Smooth muscle cell (in vitro differentiated cells): ENCODE measurements around the gene METAP1. TPM values are rescaled to one million over a fixed set of nuclear protein-coding genes. Genes with fewer than 3 reads are reported as not detected.

Experiments
- DNase-seq: peaks from one replicate; lab custom pipeline; 2025; ENCODE audit not compliant: unreplicated experiment; lab: John Stamatoyannopoulos, UW
- H2AFZ ChIP-seq: fragments of 200-600 bp; sonication (generic); 2 replicates; pipeline ENCODE4 v1.6.0; 2016; ENCODE audit warnings: antibody characterized with exemption, low read depth, mild to moderate bottlenecking
- H3F3A ChIP-seq: fragments of 200-600 bp; sonication (generic); 2 replicates; pipeline ENCODE4 v1.6.0; 2017; ENCODE audit warnings: antibody characterized with exemption, low read depth
- H3K27ac ChIP-seq: fragments of 200-600 bp; sonication (generic); 2 replicates; pipeline ENCODE4 v1.5.1; 2016; ENCODE audit warnings: low read depth, mild to moderate bottlenecking
- H3K27me3 ChIP-seq: fragments of 200-600 bp; sonication (generic); 2 replicates; pipeline ENCODE4 v1.6.1; 2016; ENCODE audit warnings: low read depth, mild to moderate bottlenecking
- H3K36me3 ChIP-seq: fragments of 200-600 bp; sonication (generic); 2 replicates; pipeline ENCODE4 v1.5.1; 2016; ENCODE audit warnings: low read depth
- H3K4me1 ChIP-seq: fragments of 200-600 bp; sonication (generic); 2 replicates; pipeline ENCODE4 v1.5.1; 2016; ENCODE audit warnings: low read depth
- H3K4me2 ChIP-seq: fragments of 200-600 bp; sonication (generic); 2 replicates; pipeline ENCODE4 v1.6.0; 2016; ENCODE audit warnings: mild to moderate bottlenecking
- H3K4me3 ChIP-seq: fragments of 200-600 bp; sonication (generic); 2 replicates; pipeline ENCODE4 v1.5.1; 2016; ENCODE audit warnings: mild to moderate bottlenecking
- H3K79me2 ChIP-seq: fragments of 200-600 bp; sonication (generic); 2 replicates; pipeline ENCODE4 v1.6.0; 2016; ENCODE audit warnings: low read depth, mild to moderate bottlenecking
- H3K9ac ChIP-seq: fragments of 200-600 bp; sonication (generic); 2 replicates; pipeline ENCODE4 v1.6.0; 2016; ENCODE audit warnings: low read depth
- H3K9me3 ChIP-seq: fragments of 200-600 bp; sonication (generic); replicated peaks from 2 replicates; pipeline ENCODE4 v1.5.1; 2016; ENCODE audit warnings: low read depth
- H4K20me1 ChIP-seq: fragments of 200-600 bp; sonication (generic); 2 replicates; pipeline ENCODE4 v1.6.0; 2016; ENCODE audit warnings: low read depth
- CTCF ChIP-seq: fragments of 200-600 bp; sonication (generic); IDR thresholded peaks from 2 replicates; pipeline ENCODE4 v1.5.1; 2017; ENCODE audit warnings: borderline replicate concordance, mild to moderate bottlenecking, antibody characterized with exemption; ENCODE audit not compliant: insufficient read depth, poor library complexity, severe bottlenecking
- WGBS: methylation state at CpG from one replicate; pipeline ENCODE4 v1.1.7; 2016; ENCODE audit warnings: low lambda C conversion rate; 5-methylcytosine and 5-hydroxymethylcytosine counted together
- polyA plus RNA-seq: library from polyadenylated mRNA; unstranded; fragments of >200 nt; fragmentation: Nextera tagmentation; extraction: Ambion mirVana; gene quantifications from 2 replicates; pipeline ENCODE4 v1.2.1, GENCODE V29; 2016
- total RNA-seq: library from RNA; depleted of rRNA; stranded (reverse); fragments of >200 nt; gene quantifications from 2 replicates; pipeline ENCODE4 v1.2.3, GENCODE V29; 2014

Gene METAP1
- total and polyA plus RNA-seq, 2 experiments from 2014 or later, result 19.1 to 73.3 TPM

DNA sequence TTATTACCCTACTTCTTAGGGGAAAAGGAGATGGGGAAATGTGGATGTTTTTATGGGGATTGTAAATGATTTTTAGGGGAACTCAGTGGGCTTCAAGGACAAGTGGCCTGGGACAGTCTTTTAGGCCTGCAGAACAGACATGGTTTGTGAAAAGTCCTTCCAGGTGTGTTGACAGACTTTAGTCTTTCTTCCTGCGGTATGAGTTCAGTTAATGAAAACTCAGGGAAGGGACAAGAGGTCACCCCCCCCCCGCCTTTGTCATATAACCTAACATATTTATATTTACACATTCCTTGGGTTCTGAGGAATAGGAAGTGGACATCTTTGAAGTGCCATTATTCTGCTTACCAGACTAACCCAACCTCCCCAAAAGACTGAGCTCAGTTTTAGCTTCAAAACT, 31.8 kb downstream of the METAP1 start:
- no peak overlapping the region for H3K4me2 ChIP-seq
- TF ChIP-seq CTCF, result no peak

DNA sequence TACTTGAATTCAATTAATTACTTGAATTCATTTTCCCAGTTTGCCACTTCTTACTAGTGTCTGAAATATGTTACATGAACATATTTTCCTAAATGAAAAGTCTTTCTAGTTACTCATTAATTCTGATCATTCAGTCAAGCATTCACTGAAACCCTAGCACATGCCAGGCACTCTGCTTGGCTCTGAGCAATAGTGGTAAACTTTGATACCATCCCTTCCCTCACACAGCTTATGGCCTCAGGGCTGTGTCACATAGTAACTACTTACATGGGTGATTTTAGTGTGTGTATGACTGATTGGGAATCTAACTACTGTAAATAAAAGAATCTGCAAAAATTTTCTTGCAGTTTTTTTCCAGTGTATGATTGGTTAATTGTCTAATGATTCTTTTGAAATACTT, 32.7 kb downstream of the METAP1 start:
- no peaks in the 10 kb centered on the region for H3K27me3 ChIP-seq
- no peak for TF ChIP-seq CTCF
- no peak overlapping the region for H3K4me3 ChIP-seq
- no peaks in the 10 kb centered on the region for H3F3A ChIP-seq
- no peaks in the 10 kb centered on the region for H3K9me3 ChIP-seq
- H3K36me3 ChIP-seq, result no peaks in the 10 kb centered on the region
- peaks cover 7% of the 10 kb centered on the region for H3K4me1 ChIP-seq
- no peak for DNase-seq
- peaks cover 92% of the 10 kb centered on the region for H3K79me2 ChIP-seq
- no peak overlapping the region for H2AFZ ChIP-seq
- no peak overlapping the region for H3K9ac ChIP-seq
- H4K20me1 ChIP-seq, result peaks cover 21% of the 10 kb centered on the region
- H3K4me2 ChIP-seq, result no peak overlapping the region
- H3K27ac ChIP-seq, result peak overlapping the region; percentile 8

More for the DNA sequence above, 31.8 kb downstream of the METAP1 start:
- Histone ChIP-seq H3K9ac (no peak overlapping the region), H3K4me1 (peaks cover 7% of the 10 kb centered on the region), H3K79me2 (peaks cover 91% of the 10 kb centered on the region), H3F3A (no peaks in the 10 kb centered on the region), H2AFZ (no peak overlapping the region), H4K20me1 (peaks cover 21% of the 10 kb centered on the region), H3K4me3 (no peak overlapping the region), H3K36me3 (no peaks in the 10 kb centered on the region), H3K27ac (no peak overlapping the region), H3K9me3 (no peaks in the 10 kb centered on the region), H3K27me3 (no peaks in the 10 kb centered on the region)
- WGBS, result 98% methylated on average over 2 of the region's 2 CpGs
- DNase-seq, result no peak

DNA sequence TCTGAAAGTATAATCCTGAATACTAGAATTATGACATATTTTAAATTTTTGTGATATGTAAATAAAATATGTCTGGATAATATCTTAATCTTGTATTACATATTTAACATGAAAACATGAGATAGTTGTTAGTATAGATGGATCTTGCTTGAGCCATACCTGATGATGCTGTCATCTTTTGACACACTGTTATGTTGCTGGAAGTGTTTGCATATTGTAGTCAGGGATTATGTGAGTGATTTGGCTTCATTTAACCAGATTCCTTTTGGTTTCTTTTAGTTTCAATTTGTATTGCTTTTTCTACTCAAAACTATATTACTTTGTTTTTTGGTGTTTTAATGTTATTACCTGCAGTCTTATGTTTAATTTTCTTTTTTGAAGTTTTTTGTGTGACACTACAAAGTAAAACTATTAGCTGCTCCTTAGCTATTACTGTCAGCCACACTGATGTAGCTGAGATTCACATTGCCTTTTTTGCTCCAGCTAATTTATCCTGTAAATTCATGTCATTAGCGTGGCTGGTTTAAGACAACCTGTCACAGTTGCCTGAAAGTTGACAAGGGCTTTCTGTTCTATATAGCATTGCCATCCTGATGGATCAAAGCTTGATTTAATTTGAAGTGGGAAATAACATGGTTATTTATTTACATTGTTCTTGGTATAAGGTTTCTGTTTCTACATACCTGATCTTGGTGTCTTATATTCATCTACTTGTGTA, 33.7 kb downstream of the METAP1 start:
- Histone ChIP-seq H3K79me2 (peaks cover 86% of the 10 kb centered on the region), H3K36me3 (peaks cover 1% of the 10 kb centered on the region), H4K20me1 (peaks cover 17% of the 10 kb centered on the region), H3K9ac (no peak overlapping the region), H3K4me1 (peaks cover 12% of the 10 kb centered on the region), H2AFZ (no peak overlapping the region), H3K4me3 (no peak overlapping the region), H3K4me2 (no peak overlapping the region), H3K27me3 (no peaks in the 10 kb centered on the region), H3K9me3 (no peaks in the 10 kb centered on the region), H3K27ac (peak overlapping the region; percentile 1), H3F3A (no peaks in the 10 kb centered on the region)
- TF ChIP-seq CTCF, result no peak
- DNase-seq, result no peak
- WGBS, result 0% methylated on average over 1 of the region's 1 CpG

- Histone ChIP-seq H3K27me3 (no peaks in the 10 kb centered on the region), H3K36me3 (peaks cover 4% of the 10 kb centered on the region), H3K4me1 (peaks cover 6% of the 10 kb centered on the region), H3K9ac (no peak overlapping the region), H3K4me2 (no peak overlapping the region), H3K9me3 (no peaks in the 10 kb centered on the region), H3K4me3 (no peak overlapping the region), H3K27ac (peak overlapping the region; percentile 1), H3K79me2 (peaks cover 85% of the 10 kb centered on the region), H3F3A (no peaks in the 10 kb centered on the region), H2AFZ (no peak overlapping the region), H4K20me1 (peaks cover 12% of the 10 kb centered on the region)
- TF ChIP-seq CTCF, result no peak
- WGBS, result 69% methylated on average over 3 of the region's 3 CpGs
- DNase-seq, result no peak
Measured at GRCh38 chr4:99029852-99030251, 34.3 kb downstream of the METAP1 start.
